K562 (cell line): ENCODE measurements around the gene RAB3GAP2. TPM values are rescaled to one million over a fixed set of nuclear protein-coding genes. Genes with fewer than 3 reads are reported as not detected.

Source experiments
- BRF1 ChIP-seq: IDR thresholded peaks from 3 replicates; pipeline ENCODE4 v1.6.1; 2011; ENCODE audit warnings: borderline replicate concordance, mild to moderate bottlenecking; ENCODE audit not compliant: insufficient read length; ENCODE audit errors: extremely low read depth
- CBFA2T2 ChIP-seq: fragments of 450-650 bp; conservative IDR thresholded peaks from 2 replicates; pipeline ENCODE4 v1.6.1; 2017; ENCODE audit warnings: mild to moderate bottlenecking
- CREM ChIP-seq: IDR thresholded peaks from 2 replicates; pipeline ENCODE4 v1.6.1; 2014; ENCODE audit warnings: antibody characterized with exemption, low read depth
- CTCF ChIP-seq, 3 experiments: IDR thresholded peaks in 2 of 3; conservative IDR thresholded peaks in 1 of 3; 2 replicates each; pipeline ENCODE4 v1.5.1; 2011 to 2012; ENCODE audit warnings: low read length in 3 of 3, mild to moderate bottlenecking in 3 of 3, control low read depth in 2 of 3, improper control_type of control experiment in 1 of 3, inconsistent platforms in 1 of 3, low read depth in 1 of 3, mixed read lengths in 1 of 3, moderate library complexity in 1 of 3; ENCODE audit not compliant: insufficient read depth in 2 of 3
- DNMT1 ChIP-seq: fragments of 450-650 bp; IDR thresholded peaks from 2 replicates; pipeline ENCODE4 v1.6.1; 2016; ENCODE audit warnings: antibody characterized with exemption, mild to moderate bottlenecking
- ELF4 ChIP-seq: fragments of 450-650 bp; formaldehyde crosslinking; IDR thresholded peaks from 2 replicates; pipeline ENCODE4 v1.4.0; 2022; ENCODE audit warnings: missing genetic modification characterization
- KAT7 ChIP-seq: sonication (generic); formaldehyde crosslinking; IDR thresholded peaks from 2 replicates; pipeline ENCODE4 v1.8.0; 2022; ENCODE audit warnings: missing genetic modification reagents, mild to moderate bottlenecking, borderline replicate concordance
- MEIS2 ChIP-seq: fragments of 450-650 bp; IDR thresholded peaks from 2 replicates; pipeline ENCODE4 v1.6.1; 2014; ENCODE audit warnings: mild to moderate bottlenecking; ENCODE audit not compliant: partially characterized antibody
- PHTF2 ChIP-seq: fragments of 250-450 bp; sonication (Bioruptor Pico); IDR thresholded peaks from 2 replicates; pipeline ENCODE4 v1.5.0; 2021; ENCODE audit warnings: mild to moderate bottlenecking
- RBM15 ChIP-seq: fragments of 200-400 bp; formaldehyde crosslinking; IDR thresholded peaks from 2 replicates; pipeline ENCODE4 v1.6.1; 2018; ENCODE audit warnings: mild to moderate bottlenecking, low read length, moderate library complexity; ENCODE audit not compliant: insufficient read depth
- SMARCA5 ChIP-seq: fragments of 450-650 bp; IDR thresholded peaks from 2 replicates; pipeline ENCODE4 v1.6.1; 2016
- ZBTB1 ChIP-seq: sonication (generic); formaldehyde crosslinking; IDR thresholded peaks from 2 replicates; pipeline ENCODE4 v1.8.1; 2023; ENCODE audit warnings: missing genetic modification reagents, low read depth, mild to moderate bottlenecking, borderline replicate concordance
- ZBTB49 ChIP-seq: sonication (generic); formaldehyde crosslinking; IDR thresholded peaks from 2 replicates; pipeline ENCODE4 v1.8.0; 2022; ENCODE audit warnings: missing genetic modification reagents, mild to moderate bottlenecking, borderline replicate concordance
- ZBTB5 ChIP-seq: fragments of 450-650 bp; IDR thresholded peaks from 2 replicates; pipeline ENCODE4 v1.6.1; 2017; ENCODE audit warnings: antibody characterized with exemption
- ZNF592 ChIP-seq: fragments of 450-650 bp; IDR thresholded peaks from 2 replicates; pipeline ENCODE4 v1.6.1; 2017; ENCODE audit warnings: antibody characterized with exemption, mild to moderate bottlenecking
- ZNF76 ChIP-seq: fragments of 250-450 bp; sonication (Bioruptor Pico); IDR thresholded peaks from 2 replicates; pipeline ENCODE4 v1.4.0; 2020; ENCODE audit warnings: mild to moderate bottlenecking, moderate library complexity, borderline replicate concordance
- polyA plus RNA-seq, 8 experiments: library from polyadenylated mRNA; depleted of rRNA in 4 of 8; stranded (reverse) in 5 of 8; unstranded in 3 of 8; fragments of >200 nt; fragmentation: Nextera tagmentation in 2 of 8; fragmentation: Illumina TruSeq in 1 of 8; extraction: Ambion mirVana in 2 of 8; extraction: Trizol in 1 of 8; gene quantifications; 2 replicates each; pipeline versions ENCODE4 v1.2.1 to v1.2.3, GENCODE V29; 2011 to 2014; ENCODE audit warnings: inconsistent platforms in 1 of 8, missing spikeins in 1 of 8
- total RNA-seq, 7 experiments: library from RNA; depleted of rRNA in 6 of 7; stranded (reverse); fragments of >200 nt in 6 of 7; fragmentation: Illumina TruSeq in 2 of 7; extraction: Trizol in 2 of 7; gene quantifications; 2 replicates each; pipeline versions ENCODE4 v1.2.1 to v1.2.3, GENCODE V29; 2011 to 2021; ENCODE audit warnings: low replicate concordance in 1 of 7

RAB3GAP2 gene
- total and polyA plus RNA-seq, 9 of the 15 experiments (the other 6 are each of a cell fraction or from before 2014, with no cell fraction given), result 14.1 to 69.1 (median 32.2) TPM

GRCh38 chr1:220272047-220272840 lies at the start of gene RAB3GAP2 (continued):
- 0 out of 6 replicates have a peak, but pooled peaks of 1 of the 3 experiments have one; percentile 12 for TF ChIP-seq CTCF (IDR thresholded peaks at IDR 0.05 in 2 of 3, conservative IDR thresholded peaks at IDR 0.05 in 1 of 3; ENCODE audit: insufficient read depth in 2 of 3, low read depth in 1 of 3, low read length in 3 of 3)
- peak; percentile 65; the same call in 1 of the 2 replicates for TF ChIP-seq ZBTB49
- no peak for TF ChIP-seq ZNF76 (CRISPR knock-in tag)
- no peak for TF ChIP-seq RBM15
- TF ChIP-seq MEIS2, result peak; percentile 86
- 0 out of 2 replicates have a peak, but pooled peaks have one; percentile 65 for TF ChIP-seq SMARCA5
- 0 out of 2 replicates have a peak, but pooled peaks have one; percentile 19 for TF ChIP-seq PHTF2 (CRISPR knock-in tag)
- peak; percentile 90 for TF ChIP-seq ZNF592
- peak; percentile 98 for TF ChIP-seq CBFA2T2
- TF ChIP-seq ZBTB5, result no peak
- TF ChIP-seq ELF4 (CRISPR knock-in tag), result 0 out of 2 replicates have a peak, but pooled peaks have one; percentile 5
- TF ChIP-seq KAT7 (CRISPR knock-in tag), result peak; percentile 2; the same call in 1 of the 2 replicates
- peak; percentile 83 for TF ChIP-seq CREM
- no peak for TF ChIP-seq DNMT1
- TF ChIP-seq BRF1, result no peak
- TF ChIP-seq ZBTB1, result peak; percentile 81; the same call in 1 of the 2 replicates
